ENCODE results near the gene ADRA2C.

- no peak for TF ChIP-seq POLR2AphosphoS5 (IDR thresholded peaks at IDR 0.05; ENCODE audit: borderline replicate concordance, low read depth, low read length)
- no peak for TF ChIP-seq EZH2 (IDR thresholded peaks at IDR 0.05)
These were observed 21.3 kb upstream of the ADRA2C start for GRCh38 chr4:3744901-3745300.
